GM18520 (cell line): ENCODE results near the gene STAT5B.
"Not testable (repeated sequence)": the region's sequence is repeated elsewhere in the genome, so short reads cannot be mapped to it uniquely, and the experiment has no call there.

Source experiments
- ATAC-seq: cut with Tn5 transposase; IDR thresholded peaks from one replicate; pipeline ENCODE4 v1.9.1; 2021; ENCODE audit not compliant: unreplicated experiment

Gene STAT5B

DNA sequence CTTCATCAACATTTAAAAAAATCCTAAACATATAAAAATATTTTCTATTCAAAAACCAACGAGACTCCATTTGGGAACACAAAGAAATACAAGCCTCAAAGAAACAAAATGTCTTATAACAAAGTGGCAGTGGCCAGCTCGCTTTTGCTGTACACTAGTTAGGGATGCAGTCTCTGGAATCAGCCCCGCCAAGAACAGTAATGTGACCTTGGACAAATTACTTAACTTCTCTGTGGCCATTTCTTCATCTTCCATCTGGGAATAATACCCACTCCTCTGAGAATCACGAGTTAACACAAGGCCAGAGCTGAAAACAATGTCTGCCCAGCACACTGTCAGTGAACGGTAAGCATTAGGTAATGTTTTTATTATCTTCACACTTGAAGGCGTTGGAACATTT lies 5.6 kb downstream of the STAT5B start:
- no peak for ATAC-seq

DNA sequence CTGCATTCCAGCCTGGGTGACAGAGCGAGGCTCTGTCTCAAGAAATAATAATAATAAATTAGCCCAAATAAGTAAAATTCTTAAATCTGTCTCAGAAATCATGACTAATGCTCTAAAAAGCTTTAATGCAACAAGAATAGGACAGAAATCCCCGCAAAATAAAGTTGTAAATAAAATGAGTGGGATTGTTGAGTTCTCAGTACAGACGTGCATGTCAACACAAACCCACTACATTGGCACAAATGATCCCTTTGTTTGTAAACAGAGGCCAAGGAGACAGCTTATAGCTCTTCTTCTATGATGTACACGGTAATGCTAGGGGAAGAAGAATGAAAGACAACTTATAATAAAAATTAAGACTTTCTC lies 6.0 kb downstream of the STAT5B start:
- no peak for ATAC-seq

GRCh38 chr17:42268236-42268635 lies 8.0 kb downstream of the STAT5B start:
- ATAC-seq, result no peak

GRCh38 chr17:42266918-42267766 lies 9.0 kb downstream of the STAT5B start:
- no peak for ATAC-seq

GRCh38 chr17:42266462-42266861 lies 9.7 kb downstream of the STAT5B start:
- ATAC-seq, result no peak

GRCh38 chr17:42264366-42264765 lies 11.8 kb downstream of the STAT5B start:
- not testable (repeated sequence) for ATAC-seq

DNA sequence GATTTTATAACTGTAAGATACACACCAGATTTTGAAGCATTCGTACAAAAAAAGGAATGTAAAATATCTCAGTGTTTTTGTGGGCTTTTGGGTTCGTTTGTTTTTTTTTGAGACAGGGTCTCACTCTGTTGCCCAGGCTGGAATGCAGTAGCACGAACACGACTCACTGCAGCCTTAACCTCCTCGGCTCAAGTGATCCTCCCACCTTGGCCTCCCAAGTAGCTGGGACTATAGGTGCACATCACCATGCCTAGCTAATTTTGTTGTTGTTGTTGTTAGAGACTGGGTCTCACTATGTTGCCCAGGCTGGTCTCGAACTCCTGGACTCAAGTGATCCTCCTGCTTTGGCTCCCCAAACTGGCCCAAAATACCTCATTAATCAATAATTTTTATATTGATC lies 15.9 kb downstream of the STAT5B start:
- no peak for ATAC-seq

- no peak for ATAC-seq
Measured at GRCh38 chr17:42255445-42255844, 20.7 kb downstream of the STAT5B start.

- ATAC-seq, result no peak
Measured at GRCh38 chr17:42253578-42253977, 22.6 kb downstream of the STAT5B start.

DNA sequence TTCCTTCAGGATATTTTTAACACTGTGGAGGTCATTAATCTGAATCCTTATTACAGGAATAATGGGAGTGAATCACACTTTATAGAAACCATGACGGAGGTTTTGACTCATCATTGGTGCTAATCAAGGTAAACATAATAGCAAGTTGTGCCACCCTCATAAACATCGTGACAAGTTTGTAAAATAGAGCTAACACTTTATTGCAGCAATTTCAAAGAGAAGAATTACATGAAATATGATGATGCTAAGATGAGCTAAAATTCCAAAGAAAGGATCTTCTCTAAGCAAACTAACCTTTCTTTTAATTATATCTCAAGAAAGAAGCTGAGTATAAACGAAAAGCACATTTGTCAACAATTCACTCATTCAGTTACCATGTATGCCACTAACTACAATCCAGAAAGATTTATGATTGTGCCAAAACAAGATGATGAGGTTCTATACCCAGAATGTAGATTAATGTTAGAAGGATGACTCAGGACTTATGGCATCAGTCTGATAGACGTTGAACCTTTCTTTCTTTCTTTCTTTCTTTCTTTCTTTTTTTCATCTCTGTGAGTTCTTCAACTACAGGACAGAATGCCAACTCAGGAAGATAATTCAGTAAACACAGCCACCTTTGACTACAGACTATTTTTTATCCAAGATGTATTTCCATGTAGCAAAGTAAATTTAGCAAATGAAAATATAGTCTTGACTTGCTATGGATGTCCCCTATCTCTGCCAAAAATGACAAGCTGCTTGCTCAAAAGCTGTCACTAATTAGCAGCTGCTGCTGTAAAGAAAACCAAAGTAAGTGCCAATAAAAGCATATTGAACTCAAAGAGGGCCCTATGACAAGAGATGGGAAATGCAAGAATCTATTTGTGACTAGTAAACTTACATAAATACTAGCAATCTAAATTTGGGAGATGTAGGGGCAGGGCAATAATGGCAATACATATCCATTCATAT lies 23.3 kb downstream of the STAT5B start:
- no peak for ATAC-seq

GRCh38 chr17:42251115-42251514 lies 25.1 kb downstream of the STAT5B start:
- ATAC-seq, result no peak

DNA sequence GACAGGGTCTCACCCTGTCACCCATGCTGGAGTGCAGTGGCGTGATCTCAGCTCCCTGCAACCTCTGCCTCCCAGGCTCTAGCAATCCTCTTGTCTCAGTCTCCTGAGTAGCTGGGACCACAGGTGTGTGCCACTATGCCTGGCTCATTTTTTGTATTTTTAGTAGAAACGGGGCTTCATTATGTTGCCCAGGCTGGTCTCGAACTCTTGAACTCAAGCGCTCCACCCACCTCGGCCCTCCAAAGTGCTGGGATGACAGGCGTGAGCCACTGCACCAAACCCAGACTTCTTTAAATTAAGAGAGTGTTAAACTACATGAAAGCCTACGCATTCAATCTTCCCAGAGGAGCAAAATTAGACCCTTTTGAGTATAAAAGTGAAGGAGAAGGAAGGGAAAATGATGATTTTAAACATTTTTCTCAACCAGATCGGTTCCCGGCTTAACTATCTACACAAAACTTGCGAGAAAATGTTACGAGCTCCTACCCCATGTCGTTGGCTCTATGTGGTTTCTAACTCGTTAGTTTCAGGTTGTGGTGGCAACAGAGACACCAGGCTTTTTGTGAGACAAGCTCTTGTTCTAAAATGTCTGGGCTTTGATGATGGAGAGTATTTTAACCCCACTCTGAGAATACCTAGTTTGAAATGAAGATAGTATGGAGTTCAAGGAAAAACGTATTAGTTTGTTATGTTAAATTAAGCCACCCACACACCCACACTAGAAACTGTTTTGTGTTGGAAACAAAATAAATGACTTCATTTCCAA lies 26.3 kb downstream of the STAT5B start:
- ATAC-seq, result no peak

DNA sequence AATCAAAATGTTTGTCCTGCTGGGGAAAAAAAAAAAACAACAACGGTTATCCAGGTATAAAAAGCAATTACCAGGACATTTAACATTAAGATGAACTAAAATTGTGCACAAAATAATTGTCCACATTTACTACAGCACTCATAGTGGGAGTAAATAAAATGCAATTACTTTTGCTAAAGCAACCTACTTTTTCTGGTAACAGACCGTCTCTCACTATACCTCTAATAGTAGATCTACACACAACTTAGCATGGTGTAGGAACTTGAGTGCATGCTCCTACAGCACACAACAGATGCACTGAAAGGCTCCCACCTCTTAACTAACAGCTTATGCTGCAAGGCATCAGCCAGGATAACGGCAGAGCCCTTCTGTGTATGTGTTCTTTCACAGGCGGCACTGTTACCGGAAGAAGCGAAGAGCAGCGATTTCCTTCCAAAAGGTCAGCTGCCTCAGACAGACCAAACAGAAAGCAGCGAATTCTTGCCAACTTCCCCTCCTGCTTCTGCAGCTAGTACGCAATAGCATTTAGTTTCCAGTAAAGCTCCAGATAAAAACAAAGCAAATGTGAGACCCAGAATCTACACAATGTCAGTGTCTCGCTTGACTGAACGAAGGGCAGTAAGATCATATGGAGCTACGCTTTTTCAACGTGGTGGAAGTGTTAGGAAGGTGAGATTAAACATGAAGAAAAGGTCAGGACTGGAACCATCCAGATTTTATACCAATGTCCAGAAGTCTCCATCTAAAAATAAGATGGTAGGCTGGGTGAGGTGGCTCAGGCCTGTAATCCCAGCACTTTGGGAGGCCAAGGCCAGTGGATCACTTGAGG lies 27.6 kb downstream of the STAT5B start:
- ATAC-seq, result peak; percentile 58

GRCh38 chr17:42247734-42248133 lies 28.5 kb downstream of the STAT5B start:
- ATAC-seq, result no peak

DNA sequence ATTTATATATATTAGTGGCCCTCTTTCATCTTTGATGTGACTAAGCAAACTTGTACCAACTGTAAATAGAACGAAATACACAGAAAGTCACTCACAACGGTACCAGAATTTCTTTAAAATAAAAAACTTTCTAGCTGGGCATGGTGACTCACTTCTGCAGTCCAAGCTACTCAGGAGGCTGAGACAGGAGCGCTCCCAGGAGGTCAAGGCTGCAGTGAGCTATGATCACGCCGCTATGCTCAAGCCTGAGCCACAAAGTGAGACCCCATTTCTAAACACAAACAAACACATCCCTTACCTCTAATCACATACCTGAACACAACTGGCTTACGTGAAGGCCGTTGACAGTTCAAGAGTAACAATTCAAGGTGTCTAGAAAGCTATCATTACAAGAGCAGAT lies 29.7 kb downstream of the STAT5B start:
- ATAC-seq, result no peak

- not testable (repeated sequence) for ATAC-seq
Measured at GRCh38 chr17:42245183-42245582, 31.0 kb downstream of the STAT5B start.

GRCh38 chr17:42244116-42244515 lies 32.1 kb downstream of the STAT5B start:
- not testable (repeated sequence) for ATAC-seq

GRCh38 chr17:42243493-42243982 lies 32.7 kb downstream of the STAT5B start:
- no peak for ATAC-seq

DNA sequence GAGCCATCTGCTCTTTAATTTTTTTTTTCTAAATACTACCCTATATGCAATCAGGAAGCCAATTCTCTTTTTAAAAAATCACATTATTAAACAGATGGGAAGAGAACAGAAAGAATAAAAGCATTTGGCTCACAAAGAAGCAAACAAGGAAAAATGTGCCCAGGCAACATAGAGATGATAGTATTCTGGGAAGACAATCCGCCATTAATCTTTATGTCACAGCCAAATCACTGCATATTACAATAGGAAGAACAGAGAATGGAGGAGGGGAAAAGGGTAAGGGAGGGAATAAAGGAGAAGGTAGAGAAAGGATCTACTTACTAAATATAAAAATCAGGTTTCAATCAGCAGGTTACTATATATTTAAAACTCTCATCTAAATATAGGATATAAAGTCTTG lies 34.3 kb downstream of the STAT5B start:
- ATAC-seq, result no peak

GRCh38 chr17:42240863-42241262 lies 35.3 kb downstream of the STAT5B start:
- ATAC-seq, result not testable (repeated sequence)
